ENCODE data around the gene CYP46A1. TPM values are rescaled to one million over a fixed set of nuclear protein-coding genes. Genes with fewer than 3 reads are reported as not detected.
"Not testable (repeated sequence)": the region's sequence is repeated elsewhere in the genome, so short reads cannot be mapped to it uniquely, and the experiment has no call there.

The CYP46A1 gene
- total and polyA plus RNA-seq, 2 experiments from 2014 or later = 0.47 to 1.7 TPM

GRCh38 chr14:99636487-99636886 lies 47.6 kb upstream of the CYP46A1 start:
- Histone ChIP-seq H3K4me1 (ENCODE audit: insufficient read depth) (no peaks in the 10 kb centered on the region), H4K20me1 (ENCODE audit: insufficient read depth, poor library complexity, severe bottlenecking) (no peaks in the 10 kb centered on the region), H3K9me3 (ENCODE audit: low read depth) (no peaks in the 10 kb centered on the region), H3K4me2 (no peak overlapping the region), H3K27me3 (no peaks in the 10 kb centered on the region), H3K79me2 (no peaks in the 10 kb centered on the region), H3K9me2 (replicated peaks; ENCODE audit: insufficient read depth) (no peaks in the 10 kb centered on the region), H3K4me3 (no peak overlapping the region), H3K27ac (no peak overlapping the region), H3K36me3 (replicated peaks; ENCODE audit: insufficient read depth, low read depth) (no peaks in the 10 kb centered on the region), H2AFZ (no peak overlapping the region)
- no peak for TF ChIP-seq EZH2phosphoT487 (IDR thresholded peaks at IDR 0.05; ENCODE audit: low read depth, severe bottlenecking, unreplicated experiment)
- TF ChIP-seq EZH2 (IDR thresholded peaks at IDR 0.05; ENCODE audit: borderline replicate concordance) = no peak
- no peak for TF ChIP-seq CTCF (IDR thresholded peaks at IDR 0.05; ENCODE audit: poor library complexity)
- no peak for DNase-seq (ENCODE audit: low spot score)
- 86% methylated on average over 5 of the region's 5 CpGs for WGBS (ENCODE audit: low lambda C conversion rate, missing lambda C conversion rate)

- TF ChIP-seq EZH2 (IDR thresholded peaks at IDR 0.05; ENCODE audit: borderline replicate concordance) (no peak), EZH2phosphoT487 (IDR thresholded peaks at IDR 0.05; ENCODE audit: low read depth, severe bottlenecking, unreplicated experiment) (no peak), CTCF (IDR thresholded peaks at IDR 0.05; ENCODE audit: poor library complexity) (no peak)
- WGBS (ENCODE audit: low lambda C conversion rate, missing lambda C conversion rate) = 89% methylated on average over 7 of the region's 7 CpGs
These were observed 46.5 kb upstream of the CYP46A1 start for GRCh38 chr14:99637624-99638023.

GRCh38 chr14:99642771-99643170 lies 41.3 kb upstream of the CYP46A1 start:
- not testable (repeated sequence) for H2AFZ ChIP-seq; H3K36me3 ChIP-seq (replicated peaks; ENCODE audit: insufficient read depth, low read depth); H3K4me2 ChIP-seq; H3K27ac ChIP-seq; H4K20me1 ChIP-seq (ENCODE audit: insufficient read depth, poor library complexity, severe bottlenecking); H3K79me2 ChIP-seq; H3K9me3 ChIP-seq (ENCODE audit: low read depth); H3K9me2 ChIP-seq (replicated peaks; ENCODE audit: insufficient read depth); H3K4me3 ChIP-seq; DNase-seq (ENCODE audit: low spot score); H3K27me3 ChIP-seq
- 95% methylated on average over 5 of the region's 5 CpGs for WGBS (ENCODE audit: low lambda C conversion rate, missing lambda C conversion rate)
- H3K4me1 ChIP-seq (ENCODE audit: insufficient read depth) = peaks cover 10% of the 10 kb centered on the region

More at GRCh38 chr14:99637624-99638023, 46.5 kb upstream of the CYP46A1 start:
- no peaks in the 10 kb centered on the region for H3K36me3 ChIP-seq (replicated peaks; ENCODE audit: insufficient read depth, low read depth)
- H3K9me2 ChIP-seq (replicated peaks; ENCODE audit: insufficient read depth) = no peaks in the 10 kb centered on the region
- no peaks in the 10 kb centered on the region for H3K79me2 ChIP-seq
- H3K27me3 ChIP-seq = no peaks in the 10 kb centered on the region
- no peak overlapping the region for H3K27ac ChIP-seq
- no peak overlapping the region for H3K4me2 ChIP-seq
- no peak overlapping the region for H2AFZ ChIP-seq
- no peaks in the 10 kb centered on the region for H3K9me3 ChIP-seq (ENCODE audit: low read depth)
- no peaks in the 10 kb centered on the region for H3K4me1 ChIP-seq (ENCODE audit: insufficient read depth)
- no peak for DNase-seq (ENCODE audit: low spot score)
- no peak overlapping the region for H3K4me3 ChIP-seq
- no peaks in the 10 kb centered on the region for H4K20me1 ChIP-seq (ENCODE audit: insufficient read depth, poor library complexity, severe bottlenecking)

- Histone ChIP-seq H3K79me2 (no peaks in the 10 kb centered on the region), H2AFZ (no peak overlapping the region), H3K4me3 (no peak overlapping the region), H3K9me2 (replicated peaks; ENCODE audit: insufficient read depth) (no peaks in the 10 kb centered on the region), H3K27ac (no peak overlapping the region), H3K36me3 (replicated peaks; ENCODE audit: insufficient read depth, low read depth) (no peaks in the 10 kb centered on the region), H4K20me1 (ENCODE audit: insufficient read depth, poor library complexity, severe bottlenecking) (no peaks in the 10 kb centered on the region), H3K4me2 (no peak overlapping the region), H3K9me3 (ENCODE audit: low read depth) (no peaks in the 10 kb centered on the region), H3K27me3 (no peaks in the 10 kb centered on the region), H3K4me1 (ENCODE audit: insufficient read depth) (peaks cover 10% of the 10 kb centered on the region)
- DNase-seq (ENCODE audit: low spot score) = no peak
- 67% methylated on average over 6 of the region's 6 CpGs for WGBS (ENCODE audit: low lambda C conversion rate, missing lambda C conversion rate)
- TF ChIP-seq EZH2phosphoT487 (IDR thresholded peaks at IDR 0.05; ENCODE audit: low read depth, severe bottlenecking, unreplicated experiment) (no peak), EZH2 (IDR thresholded peaks at IDR 0.05; ENCODE audit: borderline replicate concordance) (no peak), CTCF (IDR thresholded peaks at IDR 0.05; ENCODE audit: poor library complexity) (no peak)
These were observed 40.8 kb upstream of the CYP46A1 start for GRCh38 chr14:99643343-99643742.

Measured in hepatocyte (in vitro differentiated cells).